GM21723 (cell line): ENCODE results near the gene KCNIP3.
"Not testable (repeated sequence)": the region's sequence is repeated elsewhere in the genome, so short reads cannot be mapped to it uniquely, and the experiment has no call there.

Experiments
- ATAC-seq: cut with Tn5 transposase; IDR thresholded peaks from one replicate; pipeline ENCODE4 v1.9.1; 2021; ENCODE audit warnings: mild to moderate bottlenecking, moderate library complexity; ENCODE audit not compliant: unreplicated experiment

KCNIP3 gene

DNA sequence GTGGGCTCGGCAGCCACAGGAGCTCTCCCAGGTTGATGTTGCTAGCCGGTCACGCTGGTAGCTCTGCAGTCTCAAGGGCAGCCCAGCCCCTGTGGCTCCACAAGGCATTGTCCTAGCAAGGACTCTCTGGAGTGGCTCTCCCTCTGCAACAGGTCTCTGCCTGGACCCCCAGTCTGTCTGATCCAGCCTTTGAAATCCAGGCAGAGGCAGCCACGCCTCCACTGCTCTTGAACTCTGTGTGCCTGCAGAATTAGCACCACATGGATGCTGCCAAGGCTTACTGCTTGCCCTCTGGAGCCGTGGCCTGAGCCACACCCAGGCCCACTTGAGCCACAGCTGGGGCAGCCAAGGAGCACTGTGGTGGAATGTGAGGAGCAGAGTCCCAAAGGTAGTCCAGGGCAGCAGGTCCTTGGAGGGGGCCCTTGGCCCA lies 62.4 kb downstream of the KCNIP3 start:
- no peak for ATAC-seq

DNA sequence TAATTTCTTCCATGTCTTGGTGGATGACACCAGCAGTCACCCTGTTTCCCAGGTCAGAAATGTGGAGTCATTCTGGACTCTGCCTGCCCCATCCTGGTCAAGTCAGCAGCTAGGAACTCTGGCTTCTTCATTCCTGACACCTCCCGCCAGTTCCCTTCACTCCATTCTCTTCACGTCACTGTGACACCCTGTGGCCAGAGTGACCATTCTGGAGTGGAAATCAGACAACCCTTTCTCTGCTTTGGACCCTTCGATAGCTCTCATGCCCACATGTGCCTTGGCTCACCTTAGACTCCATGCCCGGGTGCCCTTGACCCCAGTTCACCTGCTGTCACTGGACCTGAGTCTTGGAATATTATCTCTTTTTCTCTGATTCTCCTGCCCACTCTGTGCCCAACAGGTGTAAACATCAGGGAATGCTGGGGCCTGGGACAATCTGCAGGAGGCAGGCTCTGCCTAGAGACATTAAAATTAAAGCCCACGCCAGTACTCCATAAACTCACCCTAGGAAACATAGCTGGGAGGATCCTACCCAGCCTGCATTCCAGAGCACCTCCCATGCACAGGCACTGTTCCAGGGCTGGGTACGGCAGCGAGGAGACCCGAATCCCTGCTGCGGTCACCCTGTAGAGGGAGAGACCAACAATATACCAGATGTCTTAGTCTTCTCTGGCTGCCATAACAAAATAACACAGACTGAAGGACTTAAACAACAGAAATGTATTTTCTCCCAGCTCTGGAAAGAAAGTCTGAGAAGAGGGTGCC lies 64.3 kb downstream of the KCNIP3 start:
- no peak for ATAC-seq

DNA sequence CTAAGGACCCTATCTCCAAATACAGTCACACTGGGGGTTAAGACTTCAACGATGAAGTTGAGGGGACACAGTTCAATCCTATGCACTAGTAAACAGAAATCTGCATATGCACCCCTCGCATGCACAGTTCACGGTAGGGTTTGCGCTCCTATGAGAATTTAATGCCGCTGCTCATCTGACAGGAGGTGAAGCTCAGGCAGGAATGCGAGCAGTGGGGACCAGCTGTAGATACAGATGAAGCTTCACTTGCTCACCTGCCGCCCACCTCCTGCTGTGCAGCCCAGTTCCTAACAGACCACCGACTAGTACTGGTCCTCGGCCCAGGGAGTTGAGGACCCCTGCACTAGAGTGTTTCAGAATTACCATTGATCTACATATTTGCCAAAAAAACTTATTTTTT lies 65.3 kb downstream of the KCNIP3 start:
- no peak for ATAC-seq

DNA sequence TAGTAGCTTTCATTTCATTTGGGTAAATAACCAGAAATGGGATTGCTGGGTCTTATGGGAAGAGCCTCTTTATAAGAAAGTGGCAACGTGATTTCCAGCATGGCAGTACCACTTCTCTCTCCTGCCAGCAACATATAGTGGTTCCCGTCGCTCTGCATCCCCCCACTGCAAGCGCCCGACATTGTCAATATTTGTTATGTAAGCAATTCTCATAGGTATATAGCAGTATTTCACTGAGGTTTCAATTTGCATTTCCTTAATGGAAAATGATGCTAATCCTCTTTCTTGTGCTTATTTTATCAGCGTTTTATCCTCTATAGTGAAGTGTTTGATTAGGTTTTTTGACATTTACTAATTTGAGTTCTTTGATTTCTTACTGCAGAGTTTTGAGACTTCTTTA lies 69.4 kb downstream of the KCNIP3 start:
- no peak for ATAC-seq

DNA sequence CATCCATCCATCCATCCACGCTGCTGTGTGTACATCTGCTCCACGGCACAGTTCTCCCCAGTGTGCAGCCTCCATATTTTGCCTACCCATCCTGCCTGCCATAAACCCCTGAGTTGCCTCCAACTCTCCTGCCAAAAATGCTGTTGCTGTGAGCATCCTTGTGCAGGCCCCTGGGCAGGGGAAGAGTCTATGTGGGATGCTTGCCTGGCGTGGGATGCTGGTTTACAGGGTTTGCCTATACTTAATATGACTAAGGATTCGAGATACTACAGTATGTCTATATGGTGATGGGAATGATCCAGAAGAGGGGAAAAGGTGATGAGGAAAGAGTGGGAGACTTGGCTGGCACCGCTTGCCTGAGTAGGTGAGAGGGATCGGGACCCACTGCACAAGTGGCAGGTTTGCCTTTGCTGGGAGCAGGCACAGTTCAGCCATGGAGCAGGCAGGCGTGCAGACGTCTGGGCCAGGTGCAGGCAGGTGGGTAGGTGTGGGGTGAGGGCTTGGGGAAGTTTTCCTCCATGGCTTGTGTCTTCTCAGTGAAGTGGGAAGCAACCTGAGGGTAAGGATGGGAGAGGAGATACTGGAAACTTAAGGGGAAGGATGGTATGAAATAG lies 75.2 kb downstream of the KCNIP3 start:
- ATAC-seq, result no peak

DNA sequence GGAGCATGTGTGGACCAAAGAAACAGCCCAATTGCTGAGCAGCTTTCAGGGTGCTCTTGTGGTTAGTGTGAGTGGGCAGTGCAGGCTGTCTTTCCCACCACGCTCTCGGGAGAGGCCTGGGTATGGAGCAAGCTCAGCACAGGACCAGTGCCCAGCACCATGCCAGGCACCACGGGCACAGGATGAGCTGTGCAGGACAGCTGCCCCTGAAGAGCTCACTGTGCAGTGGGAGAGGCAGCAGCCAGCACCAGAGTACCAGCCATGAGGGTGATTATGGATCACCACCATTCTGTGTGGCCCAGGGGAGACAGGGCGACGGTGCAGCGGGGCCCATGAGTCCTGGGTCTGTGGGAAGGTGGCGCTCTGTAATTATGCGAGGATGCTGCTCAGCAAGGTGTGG lies 75.7 kb downstream of the KCNIP3 start:
- no peak for ATAC-seq

DNA sequence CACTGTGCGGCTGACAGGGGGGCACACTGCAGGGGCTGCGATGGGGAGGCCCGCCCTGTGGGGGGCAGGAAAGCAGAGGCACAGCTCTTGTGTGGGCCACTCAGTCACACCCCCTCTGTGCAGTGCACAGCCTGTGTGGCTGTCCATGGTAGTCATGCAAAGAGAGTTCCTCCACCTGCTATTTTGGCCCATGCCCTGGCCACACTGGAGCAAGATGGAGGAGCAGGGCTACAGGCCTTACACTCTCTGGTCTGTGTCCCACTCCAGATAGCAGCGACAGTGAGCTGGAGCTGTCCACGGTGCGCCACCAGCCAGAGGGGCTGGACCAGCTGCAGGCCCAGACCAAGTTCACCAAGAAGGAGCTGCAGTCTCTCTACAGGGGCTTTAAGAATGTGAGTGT lies 76.9 kb downstream of the KCNIP3 start:
- no peak for ATAC-seq

DNA sequence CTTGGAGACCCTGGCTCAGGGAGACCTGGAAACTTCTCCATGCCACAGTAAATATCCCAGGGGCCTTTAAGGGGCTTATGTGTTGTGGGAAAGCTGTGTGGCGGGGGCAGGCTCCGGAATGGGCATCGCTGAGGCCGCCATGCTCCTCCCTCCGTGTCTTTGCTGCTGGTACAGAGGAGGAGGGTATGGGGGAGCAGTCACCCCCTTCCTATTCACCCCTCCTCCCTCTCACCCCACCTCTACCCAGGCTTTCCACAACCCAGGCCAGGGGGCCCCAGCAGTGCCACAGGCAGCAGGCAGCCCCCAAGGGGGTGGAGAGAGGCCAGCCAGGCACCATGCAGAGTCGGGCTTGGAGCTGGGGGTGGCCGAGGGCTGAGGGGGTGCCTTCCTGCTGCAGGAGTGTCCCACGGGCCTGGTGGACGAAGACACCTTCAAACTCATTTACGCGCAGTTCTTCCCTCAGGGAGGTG lies 77.3 kb downstream of the KCNIP3 start:
- ATAC-seq, result no peak

DNA sequence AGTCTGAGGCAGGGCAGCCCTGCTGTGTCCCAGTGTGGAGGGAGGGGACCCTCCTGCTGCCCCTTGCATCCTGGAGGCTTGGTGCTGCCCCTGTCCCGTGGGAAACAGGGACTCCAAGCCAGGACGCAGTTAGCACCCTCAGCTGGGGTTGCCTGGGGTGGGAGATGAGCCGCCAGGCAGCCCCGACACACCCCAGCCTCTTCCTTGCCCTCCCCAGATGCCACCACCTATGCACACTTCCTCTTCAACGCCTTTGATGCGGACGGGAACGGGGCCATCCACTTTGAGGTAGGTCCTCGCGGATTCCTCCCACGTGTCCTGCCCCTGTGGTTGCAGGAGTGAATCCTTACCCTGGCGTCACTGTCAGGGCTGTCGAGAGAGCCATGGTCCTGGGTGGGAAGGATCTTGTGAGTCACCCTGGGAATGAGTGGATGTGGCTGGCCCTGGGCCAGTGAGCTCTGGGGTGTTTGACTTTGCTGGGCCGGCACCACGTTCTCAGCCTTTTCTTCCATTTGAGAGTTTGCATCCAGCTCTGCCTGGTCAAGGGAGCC lies 77.8 kb downstream of the KCNIP3 start:
- ATAC-seq, result no peak

DNA sequence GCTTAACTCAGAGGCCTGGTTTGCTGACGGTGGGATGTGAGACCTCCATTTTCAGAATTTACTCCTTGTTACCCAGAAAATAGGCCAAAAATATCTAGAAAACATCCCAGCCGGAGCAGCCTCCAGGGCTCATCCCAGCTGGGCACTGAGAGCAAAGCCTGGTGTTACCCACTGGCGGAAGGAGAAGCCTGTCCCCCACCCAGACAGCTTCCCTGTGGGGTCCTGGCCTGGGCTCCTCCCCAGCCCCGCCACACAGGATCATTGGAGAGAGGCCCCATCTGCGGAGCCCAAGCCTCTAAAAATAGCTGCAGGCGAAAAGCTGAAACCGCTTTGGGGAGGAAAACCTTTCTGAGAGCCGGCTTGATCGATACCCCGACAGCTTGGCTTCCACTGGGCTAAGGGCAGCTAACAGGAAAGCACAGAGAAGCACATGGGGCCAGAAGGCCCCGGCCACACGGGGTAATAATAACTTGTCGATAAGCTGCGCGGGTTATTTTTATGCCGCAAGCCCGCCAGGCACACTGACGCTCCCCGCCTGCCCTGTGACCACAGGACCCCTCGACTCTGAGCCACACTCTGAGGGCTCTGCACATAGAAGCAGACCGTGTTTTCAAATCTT lies 78.5 kb downstream of the KCNIP3 start:
- ATAC-seq, result no peak

DNA sequence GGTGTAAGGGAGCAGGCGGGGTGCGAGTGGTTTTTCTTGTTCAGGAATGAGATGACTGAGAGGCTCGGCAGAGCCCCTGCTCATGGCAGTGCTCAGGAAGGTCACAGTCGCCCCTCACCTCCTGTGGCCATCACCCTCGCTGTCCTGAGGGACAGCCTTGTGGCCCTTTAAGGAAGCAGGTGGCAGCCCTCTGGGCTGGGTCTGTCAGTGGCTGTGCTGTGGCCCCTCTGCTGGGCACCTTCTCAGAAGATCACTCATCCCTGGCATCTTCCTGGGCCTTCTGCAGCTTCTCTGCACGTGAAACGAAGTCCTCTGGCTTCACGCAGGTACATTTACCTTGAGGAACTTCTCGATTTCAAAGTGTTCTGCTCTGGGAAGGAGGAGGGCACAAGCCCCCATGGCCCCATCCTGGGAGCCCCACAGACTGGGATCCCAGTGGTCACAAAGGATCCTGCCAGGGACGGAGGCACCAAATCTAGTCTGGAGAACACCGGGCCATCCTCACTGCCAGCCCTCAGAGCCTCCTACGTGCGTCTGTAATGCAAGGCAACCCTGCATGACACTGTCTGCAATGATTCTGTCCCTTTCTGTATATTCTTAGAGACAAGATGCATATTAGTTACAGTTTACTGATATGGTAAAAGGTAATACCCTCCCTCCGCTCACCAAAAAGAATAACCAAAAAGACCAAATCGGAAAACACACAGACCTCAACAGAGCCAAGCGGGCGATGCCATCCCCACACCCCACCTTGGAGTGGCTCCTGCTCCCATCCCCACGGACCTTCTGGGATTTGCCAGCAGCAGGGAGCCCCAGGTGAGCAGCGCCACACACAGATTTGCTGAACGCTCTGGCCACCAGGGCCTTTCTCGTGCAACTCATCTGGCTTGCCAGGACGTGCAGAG lies 79.4 kb downstream of the KCNIP3 start:
- ATAC-seq, result no peak

DNA sequence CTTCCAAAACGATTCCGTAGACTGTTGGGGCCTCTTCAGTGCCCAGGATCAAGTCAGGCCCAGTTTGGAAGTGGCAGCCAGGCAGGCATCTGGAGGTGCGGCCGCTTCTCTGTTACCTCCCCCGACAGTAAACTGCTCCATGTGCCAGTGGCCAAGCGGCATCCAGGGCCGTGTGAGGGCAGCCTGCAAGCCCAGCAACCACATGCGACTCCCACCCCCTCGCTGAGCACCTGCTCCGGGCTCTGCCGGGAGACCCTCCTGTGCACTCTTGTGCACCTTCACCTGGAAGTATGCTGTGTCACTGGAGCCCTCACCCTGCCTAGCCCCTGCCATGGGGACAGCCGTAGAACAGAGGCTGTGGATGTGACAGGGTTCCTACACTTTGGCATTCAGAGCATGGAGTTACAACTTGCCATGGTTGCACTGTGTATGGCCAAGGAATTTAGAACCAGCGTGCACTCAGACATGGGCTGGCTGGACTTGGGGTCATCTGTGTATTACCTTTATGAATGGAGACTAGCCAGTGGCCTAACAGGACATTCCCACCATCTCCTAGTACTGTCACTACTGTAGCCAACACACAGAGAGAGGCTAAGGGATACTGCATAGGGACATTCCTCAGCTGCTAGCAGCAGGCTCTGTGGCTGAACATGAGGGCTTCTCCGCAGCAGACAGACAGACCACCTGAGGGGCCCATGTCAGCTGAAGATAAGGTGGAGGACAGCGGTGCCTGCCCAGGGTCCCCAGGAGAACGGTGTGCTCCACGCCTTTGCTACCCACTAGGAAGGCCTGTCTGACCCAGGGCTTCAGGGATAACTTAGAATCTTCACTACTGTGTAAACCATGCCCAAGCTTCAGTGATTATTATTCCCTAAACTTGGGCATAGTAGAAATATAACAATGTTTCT lies 80.3 kb downstream of the KCNIP3 start:
- no peak for ATAC-seq

DNA sequence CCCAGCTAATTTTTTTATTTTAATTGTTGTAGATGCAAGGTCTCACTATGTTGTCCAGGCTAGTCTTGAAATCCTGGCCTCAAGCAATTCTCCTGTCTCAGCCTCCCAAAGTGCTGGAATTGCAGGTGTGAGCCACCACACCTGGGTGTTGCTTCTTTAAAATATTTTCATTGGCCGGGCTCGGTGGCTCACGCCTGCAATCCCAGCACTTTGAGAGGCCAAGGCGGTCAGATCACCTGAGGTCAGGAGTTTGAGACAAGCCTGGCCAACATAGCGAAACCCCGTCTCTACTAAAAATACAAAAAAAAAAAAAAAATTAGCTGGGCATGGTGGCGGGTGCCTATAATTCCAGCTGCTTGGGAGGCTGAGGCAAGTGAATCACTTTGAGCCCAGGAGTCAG lies 81.1 kb downstream of the KCNIP3 start:
- ATAC-seq, result not testable (repeated sequence)

DNA sequence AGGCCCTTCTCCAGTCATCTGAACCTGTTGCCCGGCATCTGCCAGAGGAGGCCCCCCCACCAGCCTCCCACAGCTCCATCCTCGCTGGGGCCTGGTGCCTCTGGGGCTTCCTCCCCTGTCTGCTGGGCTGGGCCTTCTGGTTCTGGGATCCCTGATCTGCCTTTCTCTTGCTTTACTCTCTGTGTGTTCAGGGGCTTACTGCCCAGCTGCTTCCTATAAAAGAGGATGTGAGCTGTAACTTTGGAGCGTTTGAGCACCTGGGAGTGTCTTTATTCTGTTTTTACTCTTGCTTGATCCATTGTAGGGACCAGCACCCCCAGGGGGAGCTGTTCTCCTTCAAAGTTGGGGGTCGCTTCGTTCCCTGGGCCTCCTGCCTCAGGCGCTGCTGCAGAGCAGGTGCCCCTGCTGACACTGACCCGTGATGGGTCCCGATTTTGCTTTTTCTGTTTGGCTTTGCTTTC lies 82.3 kb downstream of the KCNIP3 start:
- ATAC-seq, result no peak

DNA sequence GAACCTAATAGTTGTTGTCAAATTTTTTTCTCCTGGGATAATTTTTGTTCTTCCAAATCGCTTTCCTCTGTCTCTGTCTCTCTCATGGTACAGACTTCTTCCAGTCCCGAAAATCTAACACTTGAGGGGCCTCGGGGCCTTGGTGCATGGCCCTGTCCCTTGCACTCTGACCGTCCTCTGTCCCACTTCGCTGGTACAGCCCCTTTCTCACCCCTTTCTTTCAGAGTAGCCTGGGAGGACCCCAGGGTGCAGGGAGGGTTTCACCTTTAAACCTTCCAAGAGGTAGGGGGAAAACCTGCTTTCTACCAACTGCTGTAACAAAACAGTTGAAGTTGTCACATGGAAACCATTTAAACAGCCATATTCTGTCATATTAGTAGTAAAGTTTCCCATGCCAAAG lies 83.1 kb downstream of the KCNIP3 start:
- ATAC-seq, result no peak

DNA sequence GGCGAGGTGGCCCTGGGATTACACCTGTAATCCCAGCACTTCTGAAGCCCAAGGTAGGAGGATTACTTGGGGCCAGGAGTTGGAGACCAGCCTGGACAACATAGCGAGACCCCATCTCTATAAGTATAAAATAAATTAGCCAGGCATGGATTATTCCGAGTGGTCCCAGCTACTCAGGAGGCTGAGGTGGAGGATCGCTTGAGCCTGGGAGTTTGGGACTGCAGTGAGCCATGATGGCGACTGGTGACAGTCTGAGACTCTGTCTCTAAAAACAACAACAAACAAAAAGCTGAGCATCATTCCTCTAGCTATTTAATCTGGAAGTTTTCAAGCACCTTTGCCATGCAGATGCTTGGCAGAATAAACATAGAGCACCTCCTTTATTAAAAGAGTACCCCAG lies 83.6 kb downstream of the KCNIP3 start:
- ATAC-seq, result no peak

DNA sequence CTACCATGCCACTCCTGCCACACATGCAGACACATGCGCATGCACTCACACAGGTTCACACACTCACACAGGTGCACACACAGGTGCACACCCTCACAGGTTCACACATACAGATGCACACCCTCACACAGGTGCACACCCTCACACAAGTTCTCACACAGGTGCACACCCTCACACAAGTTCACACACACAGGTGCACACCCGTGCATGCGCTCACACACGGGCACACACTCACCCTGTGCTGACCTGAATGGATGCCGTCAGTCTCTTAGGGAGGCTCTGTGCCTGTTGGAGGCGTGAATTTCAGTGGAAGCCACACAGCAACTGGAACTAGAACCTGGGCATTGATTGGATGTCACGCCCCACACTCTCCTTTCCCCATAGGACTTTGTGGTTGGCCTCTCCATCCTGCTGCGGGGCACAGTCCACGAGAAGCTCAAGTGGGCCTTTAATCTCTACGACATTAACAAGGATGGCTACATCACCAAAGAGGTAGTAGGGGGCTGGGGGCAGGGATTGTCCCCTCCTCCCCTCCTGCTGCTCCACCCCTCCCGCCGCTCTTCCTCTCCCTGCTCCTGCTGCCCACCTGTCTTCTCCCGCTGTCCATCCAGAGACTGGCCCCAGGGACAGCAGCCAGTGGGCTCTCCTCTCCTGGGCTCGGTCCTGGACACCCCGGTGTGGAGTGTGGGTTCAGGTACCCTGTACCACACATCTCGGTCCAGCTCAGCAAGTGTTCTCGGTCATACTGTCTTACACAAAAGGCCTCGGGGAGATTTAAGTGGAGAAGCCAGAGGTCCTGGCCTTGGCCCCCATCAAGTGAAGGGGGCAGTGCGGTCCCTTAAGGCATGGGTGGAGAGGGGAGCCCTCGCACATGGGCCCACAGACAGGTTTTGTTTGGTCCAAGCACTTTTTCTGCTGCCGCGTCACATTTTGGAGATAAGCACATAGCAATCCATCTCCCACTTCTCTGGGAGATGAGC lies 84.4 kb downstream of the KCNIP3 start:
- no peak for ATAC-seq

DNA sequence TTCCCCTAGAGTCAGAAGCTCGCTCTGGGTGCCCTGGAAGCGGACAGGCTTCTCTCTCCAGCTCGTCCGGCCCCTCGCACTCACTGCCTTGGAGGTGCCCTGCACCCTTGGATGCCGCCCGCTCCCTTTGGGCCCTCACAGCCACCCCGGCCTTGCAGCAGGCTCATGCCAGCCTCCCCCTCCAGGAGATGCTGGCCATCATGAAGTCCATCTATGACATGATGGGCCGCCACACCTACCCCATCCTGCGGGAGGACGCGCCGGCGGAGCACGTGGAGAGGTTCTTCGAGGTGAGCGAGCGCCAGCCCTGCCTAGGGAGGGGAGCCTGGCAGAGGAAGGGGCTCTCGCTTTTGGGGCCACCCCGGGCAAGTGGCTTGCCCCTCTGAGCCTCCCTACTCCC lies 85.0 kb downstream of the KCNIP3 start:
- ATAC-seq, result no peak
